PFSK-1 (cell line): Measurements from ENCODE around the gene PRKCE.

Source experiments
- POLR2AphosphoS5 ChIP-seq: IDR thresholded peaks from 2 replicates; pipeline ENCODE4 v1.6.1; 2012; ENCODE audit warnings: low read depth, mild to moderate bottlenecking, control low read depth, low read length, moderate library complexity
- SIN3A ChIP-seq: IDR thresholded peaks from 2 replicates; pipeline ENCODE4 v1.6.1; 2012; ENCODE audit warnings: mild to moderate bottlenecking, low read length, moderate library complexity, borderline replicate concordance; ENCODE audit not compliant: insufficient read depth
- TAF1 ChIP-seq: IDR thresholded peaks from 2 replicates; pipeline ENCODE4 v1.6.1; 2012; ENCODE audit warnings: low read length, control low read depth, borderline replicate concordance; ENCODE audit not compliant: insufficient read depth
- TF ChIP-seq, protein P1 (sequence below), 2 experiments: IDR thresholded peaks; 2 replicates each; pipeline versions ENCODE4 v1.6.1 to v1.8.0; 2011 to 2012; ENCODE audit warnings: low read depth in 2 of 2, low read length in 2 of 2, control low read depth in 1 of 2, inconsistent platforms in 1 of 2, mild to moderate bottlenecking in 1 of 2, moderate library complexity in 1 of 2; ENCODE audit not compliant: insufficient read depth in 1 of 2

DNA sequence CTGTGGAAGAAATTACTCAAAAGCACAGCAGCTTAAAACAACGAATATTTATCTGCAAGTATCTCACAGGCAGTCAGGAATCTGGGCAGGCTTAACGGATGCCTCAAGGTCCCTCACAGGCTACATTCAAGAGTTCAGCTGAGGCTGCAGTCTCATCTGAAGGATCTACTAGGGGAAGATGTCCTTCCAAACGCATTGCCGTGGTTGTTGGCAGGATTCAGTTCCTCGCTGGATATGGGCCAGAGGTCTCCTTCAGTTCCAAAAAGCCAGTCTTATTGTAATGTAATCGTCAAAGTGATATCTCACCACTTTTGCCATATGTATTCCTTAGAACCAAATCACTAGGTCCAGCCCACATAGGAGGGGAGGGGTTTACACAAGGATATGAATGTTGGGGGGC lies 547.5 kb downstream of the PRKCE start:
- TF ChIP-seq POLR2AphosphoS5 (no peak), TAF1 (no peak), SIN3A (no peak)
- TF ChIP-seq, protein P1, sequence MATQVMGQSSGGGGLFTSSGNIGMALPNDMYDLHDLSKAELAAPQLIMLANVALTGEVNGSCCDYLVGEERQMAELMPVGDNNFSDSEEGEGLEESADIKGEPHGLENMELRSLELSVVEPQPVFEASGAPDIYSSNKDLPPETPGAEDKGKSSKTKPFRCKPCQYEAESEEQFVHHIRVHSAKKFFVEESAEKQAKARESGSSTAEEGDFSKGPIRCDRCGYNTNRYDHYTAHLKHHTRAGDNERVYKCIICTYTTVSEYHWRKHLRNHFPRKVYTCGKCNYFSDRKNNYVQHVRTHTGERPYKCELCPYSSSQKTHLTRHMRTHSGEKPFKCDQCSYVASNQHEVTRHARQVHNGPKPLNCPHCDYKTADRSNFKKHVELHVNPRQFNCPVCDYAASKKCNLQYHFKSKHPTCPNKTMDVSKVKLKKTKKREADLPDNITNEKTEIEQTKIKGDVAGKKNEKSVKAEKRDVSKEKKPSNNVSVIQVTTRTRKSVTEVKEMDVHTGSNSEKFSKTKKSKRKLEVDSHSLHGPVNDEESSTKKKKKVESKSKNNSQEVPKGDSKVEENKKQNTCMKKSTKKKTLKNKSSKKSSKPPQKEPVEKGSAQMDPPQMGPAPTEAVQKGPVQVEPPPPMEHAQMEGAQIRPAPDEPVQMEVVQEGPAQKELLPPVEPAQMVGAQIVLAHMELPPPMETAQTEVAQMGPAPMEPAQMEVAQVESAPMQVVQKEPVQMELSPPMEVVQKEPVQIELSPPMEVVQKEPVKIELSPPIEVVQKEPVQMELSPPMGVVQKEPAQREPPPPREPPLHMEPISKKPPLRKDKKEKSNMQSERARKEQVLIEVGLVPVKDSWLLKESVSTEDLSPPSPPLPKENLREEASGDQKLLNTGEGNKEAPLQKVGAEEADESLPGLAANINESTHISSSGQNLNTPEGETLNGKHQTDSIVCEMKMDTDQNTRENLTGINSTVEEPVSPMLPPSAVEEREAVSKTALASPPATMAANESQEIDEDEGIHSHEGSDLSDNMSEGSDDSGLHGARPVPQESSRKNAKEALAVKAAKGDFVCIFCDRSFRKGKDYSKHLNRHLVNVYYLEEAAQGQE (IDR thresholded peaks at IDR 0.05; ENCODE audit: insufficient read depth in 1 of 2, low read depth in 2 of 2, low read length in 2 of 2): no peak
